ENCODE data around the gene PRSS27. TPM values are rescaled to one million over a fixed set of nuclear protein-coding genes. Genes with fewer than 3 reads are reported as not detected.

Gene PRSS27
- total and polyA plus RNA-seq, 12 donors = 0.33 to 2.7 (median 1.4) TPM; not detected in 2

DNA sequence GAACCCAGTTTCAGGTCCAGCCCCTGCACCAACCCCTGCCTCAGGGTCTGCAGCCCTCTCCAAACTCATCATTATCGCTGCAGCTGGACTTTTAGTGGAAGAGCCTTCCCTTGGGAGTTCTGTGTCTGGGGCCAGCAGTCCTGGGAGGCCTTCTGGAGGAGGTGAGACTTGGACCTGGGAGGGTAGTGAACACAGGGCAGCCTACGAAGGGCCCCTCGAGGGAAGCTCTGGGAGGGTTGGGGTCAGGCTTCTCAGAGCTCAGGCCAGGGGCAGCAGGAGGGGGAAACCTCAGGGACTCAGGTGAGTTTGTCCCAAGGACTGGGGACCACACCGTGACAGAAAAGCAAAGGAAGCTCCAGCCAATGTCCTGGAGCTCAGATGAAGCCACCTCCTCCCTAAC is 21.1 kb upstream of the PRSS27 start:
- Histone ChIP-seq H3K27ac (no peak overlapping the region), H3K4me1 (replicated peaks in 1 of 2) (no peaks in the 10 kb centered on the region), H3K9me3 (replicated peaks in 1 of 3) (no peaks in the 10 kb centered on the region), H3K27me3 (no peaks in the 10 kb centered on the region), H3K36me3 (replicated peaks in 1 of 2) (no peaks in the 10 kb centered on the region), H3K4me3 (no peak overlapping the region)
- intact Hi-C loops (cut with DNase I) = no loop called here
- DNase-seq = no peak
- WGBS, 4 donors = 84 to 90% (median 87%) methylated on average over 4 of the region's 4 CpGs
- TF ChIP-seq, protein P1, sequence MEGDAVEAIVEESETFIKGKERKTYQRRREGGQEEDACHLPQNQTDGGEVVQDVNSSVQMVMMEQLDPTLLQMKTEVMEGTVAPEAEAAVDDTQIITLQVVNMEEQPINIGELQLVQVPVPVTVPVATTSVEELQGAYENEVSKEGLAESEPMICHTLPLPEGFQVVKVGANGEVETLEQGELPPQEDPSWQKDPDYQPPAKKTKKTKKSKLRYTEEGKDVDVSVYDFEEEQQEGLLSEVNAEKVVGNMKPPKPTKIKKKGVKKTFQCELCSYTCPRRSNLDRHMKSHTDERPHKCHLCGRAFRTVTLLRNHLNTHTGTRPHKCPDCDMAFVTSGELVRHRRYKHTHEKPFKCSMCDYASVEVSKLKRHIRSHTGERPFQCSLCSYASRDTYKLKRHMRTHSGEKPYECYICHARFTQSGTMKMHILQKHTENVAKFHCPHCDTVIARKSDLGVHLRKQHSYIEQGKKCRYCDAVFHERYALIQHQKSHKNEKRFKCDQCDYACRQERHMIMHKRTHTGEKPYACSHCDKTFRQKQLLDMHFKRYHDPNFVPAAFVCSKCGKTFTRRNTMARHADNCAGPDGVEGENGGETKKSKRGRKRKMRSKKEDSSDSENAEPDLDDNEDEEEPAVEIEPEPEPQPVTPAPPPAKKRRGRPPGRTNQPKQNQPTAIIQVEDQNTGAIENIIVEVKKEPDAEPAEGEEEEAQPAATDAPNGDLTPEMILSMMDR (IDR thresholded peaks at IDR 0.05) = no peak
- no peak for TF ChIP-seq POLR2A (IDR thresholded peaks at IDR 0.05)

DNA sequence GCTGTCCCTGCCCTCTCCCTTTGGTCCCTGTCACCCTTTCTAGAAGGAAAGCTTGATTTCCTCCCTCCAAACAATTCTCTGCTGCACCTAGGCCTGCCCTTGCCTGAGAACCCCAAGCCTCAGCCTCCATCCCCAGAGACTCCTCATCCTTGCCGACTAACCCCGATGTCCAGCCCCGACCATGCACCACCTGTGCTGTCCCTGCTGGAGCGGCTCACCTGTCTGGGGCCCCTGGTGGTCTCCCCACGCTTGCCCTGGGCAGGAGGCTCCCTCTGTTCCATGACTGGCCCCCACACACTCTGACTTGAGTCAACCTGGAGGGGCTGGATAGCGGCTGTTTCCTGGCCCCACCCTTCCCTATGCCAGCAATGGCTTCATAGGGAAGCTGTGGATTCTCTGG is 20.5 kb upstream of the PRSS27 start:
- DNase-seq = no peak
- H3K4me1 ChIP-seq (replicated peaks in 1 of 2) = no peaks in the 10 kb centered on the region
- H3K9me3 ChIP-seq (replicated peaks in 1 of 3) = no peaks in the 10 kb centered on the region
- TF ChIP-seq POLR2A (IDR thresholded peaks at IDR 0.05) = no peak
- TF ChIP-seq, protein P1 (IDR thresholded peaks at IDR 0.05) = no peak
- H3K27me3 ChIP-seq = no peaks in the 10 kb centered on the region
- intact Hi-C loops (cut with DNase I) = no loop called here
- no peak overlapping the region for H3K27ac ChIP-seq
- no peak overlapping the region for H3K4me3 ChIP-seq
- WGBS, 4 donors = 91 to 94% (median 92%) methylated on average over 1 to 6 of the region's 6 CpGs
- H3K36me3 ChIP-seq (replicated peaks in 1 of 2) = no peaks in the 10 kb centered on the region

DNA sequence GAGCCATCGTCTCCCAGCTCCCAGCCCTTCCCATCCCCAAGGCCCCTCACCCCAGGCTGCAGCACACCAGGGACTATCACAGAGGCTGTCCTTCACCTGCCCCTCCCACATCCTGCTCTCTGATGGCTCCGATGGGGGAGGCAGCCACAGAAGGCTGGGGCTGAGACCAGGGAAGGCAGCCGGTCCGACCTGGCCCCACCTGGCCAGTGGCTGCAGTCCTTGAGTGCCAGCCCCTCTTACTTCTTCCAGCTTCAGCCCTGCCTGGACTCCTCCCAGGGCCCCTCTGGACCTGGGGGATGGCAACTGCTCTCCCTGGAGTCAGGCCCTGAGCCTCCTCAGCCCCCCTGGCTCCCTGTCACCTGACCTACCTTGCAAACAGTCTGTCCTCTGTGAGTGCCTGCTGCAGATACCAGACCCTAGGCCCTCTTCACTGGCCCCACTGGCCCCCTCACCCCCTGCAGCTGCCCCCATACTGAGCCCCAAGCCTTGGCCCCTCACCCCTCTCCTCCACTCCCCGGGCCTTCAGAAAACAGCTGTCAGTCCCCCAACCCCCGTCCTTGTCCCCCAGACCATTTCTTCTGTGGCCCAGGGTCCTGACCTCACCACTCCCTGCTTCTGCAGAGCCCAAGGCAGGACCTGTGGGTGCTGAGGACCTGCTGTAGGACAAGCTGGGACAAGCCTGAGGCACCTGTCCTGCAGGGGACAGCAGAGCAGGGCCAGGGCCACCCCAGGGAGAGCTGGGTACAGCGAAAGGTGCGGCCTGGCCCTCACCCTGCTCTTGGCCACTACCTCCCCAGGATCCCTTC is 19.8 kb upstream of the PRSS27 start:
- Histone ChIP-seq H3K4me3 (no peak overlapping the region), H3K27ac (no peak overlapping the region), H3K4me1 (replicated peaks in 1 of 2) (no peaks in the 10 kb centered on the region), H3K9me3 (replicated peaks in 1 of 3) (no peaks in the 10 kb centered on the region), H3K36me3 (replicated peaks in 1 of 2) (no peaks in the 10 kb centered on the region), H3K27me3 (no peaks in the 10 kb centered on the region)
- 46 to 75% (median 55%) methylated on average over 4 to 8 of the region's 8 CpGs for WGBS, 4 donors
- no peak for DNase-seq
- intact Hi-C loops (cut with DNase I) = no loop called here
- no peak for TF ChIP-seq POLR2A (IDR thresholded peaks at IDR 0.05)
- TF ChIP-seq, protein P1 (IDR thresholded peaks at IDR 0.05) = no peak

DNA sequence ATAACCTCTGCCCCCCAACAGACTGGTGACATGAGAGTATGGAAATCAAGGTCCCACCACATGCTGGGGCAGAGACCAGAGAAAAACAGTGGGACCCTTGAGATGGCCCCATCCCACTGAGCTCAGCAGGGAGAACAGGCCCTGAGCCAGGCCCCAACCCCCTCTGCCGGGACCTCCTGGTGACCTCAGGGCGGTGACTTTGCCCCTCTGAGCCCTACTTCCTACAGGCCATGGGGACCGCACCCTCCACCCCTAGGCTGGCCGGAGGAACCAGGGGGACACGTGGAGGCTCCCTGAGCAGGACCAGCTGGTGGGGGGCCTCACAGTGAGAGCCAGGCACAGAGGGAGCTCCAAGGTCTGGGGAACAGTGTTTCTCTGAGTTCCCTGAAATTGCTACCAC is 18.6 kb upstream of the PRSS27 start:
- TF ChIP-seq, protein P1 (IDR thresholded peaks at IDR 0.05) = no peak
- intact Hi-C loops (cut with DNase I) = no loop called here
- WGBS, 4 donors = 72 to 83% (median 80%) methylated on average over 4 to 5 of the region's 5 CpGs; no CpG with 5 or more reads in 1 of the 4 donors

More for the DNA sequence above, 18.6 kb upstream of the PRSS27 start:
- DNase-seq = no peak
- Histone ChIP-seq H3K36me3 (replicated peaks in 1 of 2) (no peaks in the 10 kb centered on the region), H3K9me3 (replicated peaks in 1 of 3) (no peaks in the 10 kb centered on the region), H3K4me3 (no peak overlapping the region), H3K27me3 (peaks cover 5% of the 10 kb centered on the region), H3K27ac (no peak overlapping the region), H3K4me1 (replicated peaks in 1 of 2) (no peaks in the 10 kb centered on the region)
